SH-SY5Y (cell line): Measurements from ENCODE around the gene CELA3A.

ENCODE experiments used
- GATA2 ChIP-seq: IDR thresholded peaks from 2 replicates; pipeline ENCODE4 v1.6.1; 2011; ENCODE audit warnings: mild to moderate bottlenecking, low read depth, low read length
- GATA3 ChIP-seq: IDR thresholded peaks from 2 replicates; pipeline ENCODE4 v1.6.1; 2011; ENCODE audit warnings: low read depth, mild to moderate bottlenecking, low read length, moderate library complexity

DNA sequence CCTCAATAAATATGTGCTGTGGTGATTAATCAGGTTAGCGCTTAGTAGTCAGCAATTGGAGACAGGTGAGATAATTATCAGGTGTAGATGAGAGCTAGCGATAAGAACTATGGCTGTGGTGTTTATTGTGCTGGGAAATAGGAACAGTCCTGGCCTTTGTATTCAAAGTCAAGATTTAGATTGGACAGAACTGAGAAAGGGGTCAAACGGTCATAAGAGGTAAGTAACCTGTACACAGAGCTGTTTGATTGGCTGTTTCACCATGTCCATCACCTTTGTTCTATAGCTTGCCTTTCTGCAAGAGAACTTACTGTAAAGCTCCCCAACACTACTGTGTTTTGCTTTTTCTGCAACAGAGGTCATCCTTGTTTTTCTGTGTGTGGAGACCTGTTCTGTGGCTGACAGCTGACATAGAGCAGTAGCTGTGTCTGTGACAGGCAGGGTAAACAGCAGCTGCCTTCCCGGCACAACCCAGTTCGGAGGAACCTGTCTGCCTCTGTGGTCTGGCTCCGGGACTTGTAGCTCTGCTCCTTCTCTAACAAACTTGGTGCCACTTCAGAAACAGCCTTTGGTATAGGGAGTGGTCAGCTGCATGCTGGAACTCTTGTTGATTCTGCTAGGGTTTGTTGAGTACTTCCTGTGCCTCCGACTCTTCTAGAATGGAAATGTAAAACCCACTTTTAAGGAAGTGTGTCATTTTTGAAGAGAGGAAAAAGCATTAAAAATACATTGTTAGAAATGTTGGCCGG is 29.9 kb downstream of the CELA3A start:
- TF ChIP-seq GATA2 = no peak; the same call in 1 of the 2 replicates
- TF ChIP-seq GATA3 = no peak
